CD4-positive, alpha-beta T cell treated with Interleukin-15 for 1 hour (primary cell): ENCODE results near the gene SAXO1.
"Not testable (repeated sequence)": the region's sequence is repeated elsewhere in the genome, so short reads cannot be mapped to it uniquely, and the experiment has no call there.

ENCODE experiments used
- DNase-seq: peaks from one replicate; pipeline ENCODE4 v3.0.0-alpha.2; 2020

Gene SAXO1

GRCh38 chr9:18999173-18999785, 33.7 kb downstream of the SAXO1 start:
- no peak for DNase-seq

DNA sequence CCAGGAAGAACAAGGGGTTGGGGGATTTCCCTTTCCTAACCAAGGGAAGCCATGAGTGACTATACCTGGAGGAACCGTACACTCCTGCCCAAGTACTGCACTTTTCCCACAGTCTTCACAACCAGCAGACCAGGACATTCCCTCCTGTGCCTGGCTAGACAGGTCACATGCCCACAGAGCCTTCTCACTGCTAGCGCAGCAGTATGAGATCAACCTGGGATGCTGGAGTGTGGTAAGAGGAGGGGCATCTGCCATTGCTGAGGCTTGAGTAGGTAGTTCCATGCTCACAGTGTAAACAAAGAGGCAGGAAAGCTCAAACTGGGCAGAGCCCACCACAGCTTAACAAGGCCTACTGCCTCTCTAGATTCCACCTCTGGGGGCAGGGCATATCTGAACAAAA, 35.9 kb downstream of the SAXO1 start:
- DNase-seq: no peak

GRCh38 chr9:18996211-18996610, 36.8 kb downstream of the SAXO1 start:
- DNase-seq: no peak

DNA sequence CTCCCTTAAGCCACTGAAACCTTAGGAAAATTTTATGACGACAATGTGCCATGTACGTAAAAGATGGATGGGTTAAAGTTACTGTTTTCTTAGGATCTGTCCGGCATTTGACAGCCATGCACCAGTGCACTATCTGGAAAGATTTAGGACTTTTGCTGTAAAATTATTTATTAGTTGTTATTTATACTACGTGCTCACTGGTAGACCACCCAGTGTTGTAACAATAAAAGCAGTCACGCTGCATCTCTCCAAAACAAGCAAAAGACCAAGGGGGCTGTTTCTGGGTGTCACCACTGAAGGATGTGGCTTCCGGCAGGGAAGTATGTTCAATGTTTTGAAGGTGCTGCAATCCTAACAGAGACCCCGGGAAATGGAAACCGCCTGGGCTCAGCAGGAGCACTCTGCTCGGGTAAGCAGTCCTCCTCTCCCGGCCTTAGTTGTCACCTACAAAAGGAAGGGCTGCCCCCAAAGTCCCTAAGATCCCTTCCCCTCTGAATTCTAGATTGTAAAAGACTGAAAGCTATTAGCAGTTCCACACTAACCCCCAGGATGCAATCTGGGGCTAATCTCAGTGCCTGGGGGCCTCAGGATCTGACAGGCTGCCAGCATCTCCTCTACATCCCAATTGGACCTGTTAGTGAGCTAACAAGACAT, 38.6 kb downstream of the SAXO1 start:
- DNase-seq: no peak

DNA sequence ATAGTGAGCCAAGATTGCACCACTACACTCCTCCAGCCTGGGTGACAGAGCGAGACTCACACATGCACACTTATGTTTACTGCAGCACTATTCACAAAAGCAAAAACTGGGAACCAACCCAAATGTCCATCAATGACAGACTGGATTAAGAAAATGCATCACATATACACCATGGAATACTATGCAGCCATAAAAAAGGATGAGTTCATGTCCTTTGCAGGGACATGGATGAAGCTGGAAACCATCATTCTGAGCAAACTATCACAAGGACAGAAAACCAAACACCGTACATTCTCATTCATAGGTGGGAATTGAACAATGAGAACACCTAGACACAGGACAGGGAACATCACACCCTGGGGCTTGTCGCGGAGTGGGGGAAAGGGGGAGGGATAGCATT, 41.8 kb downstream of the SAXO1 start:
- DNase-seq: not testable (repeated sequence)

- no peak for DNase-seq
Measured at GRCh38 chr9:18990494-18990893, 42.5 kb downstream of the SAXO1 start.

DNA sequence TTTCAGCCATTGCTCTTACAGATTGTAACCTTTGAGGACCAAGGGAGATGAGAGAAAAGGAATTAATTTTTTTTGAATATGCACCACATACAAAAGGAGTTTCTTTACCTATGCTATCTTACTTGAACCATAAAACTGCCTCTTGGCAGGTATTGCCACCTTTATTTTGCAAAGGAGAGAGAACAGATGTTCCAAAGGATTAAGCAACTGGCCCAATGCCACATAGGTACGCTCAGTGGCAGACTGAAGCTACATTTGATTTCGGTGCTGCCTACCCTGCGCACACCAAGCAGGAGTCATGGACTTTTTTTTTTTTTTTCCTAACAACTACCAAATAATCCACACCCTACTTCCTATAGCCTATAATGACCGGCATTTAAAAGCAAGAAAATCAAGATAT, 43.1 kb downstream of the SAXO1 start:
- DNase-seq: no peak

GRCh38 chr9:18989097-18989496, 43.9 kb downstream of the SAXO1 start:
- no peak for DNase-seq

GRCh38 chr9:18988003-18988402, 45.0 kb downstream of the SAXO1 start:
- DNase-seq: no peak

- DNase-seq: no peak
Measured at GRCh38 chr9:18985996-18986395, 47.0 kb downstream of the SAXO1 start.

- DNase-seq: no peak
Measured at GRCh38 chr9:18985464-18985951, 47.5 kb downstream of the SAXO1 start.

DNA sequence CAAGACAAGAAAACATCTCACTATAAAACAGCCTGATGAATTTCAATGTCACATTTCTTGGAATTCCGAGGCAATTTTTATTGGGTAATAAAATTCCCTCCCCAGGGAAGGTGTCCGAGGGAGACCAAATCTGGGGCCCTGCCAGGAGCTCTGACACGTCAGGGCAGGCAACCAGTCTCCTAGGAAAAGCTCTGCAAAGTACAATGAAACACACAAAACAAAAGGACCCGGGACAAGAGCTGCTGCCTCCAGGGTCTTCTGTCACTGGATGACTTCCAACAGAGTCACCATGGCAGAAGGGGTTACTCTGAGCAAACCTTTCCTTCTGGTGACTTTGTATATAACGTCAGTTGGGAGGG, 50.8 kb downstream of the SAXO1 start:
- no peak for DNase-seq

DNA sequence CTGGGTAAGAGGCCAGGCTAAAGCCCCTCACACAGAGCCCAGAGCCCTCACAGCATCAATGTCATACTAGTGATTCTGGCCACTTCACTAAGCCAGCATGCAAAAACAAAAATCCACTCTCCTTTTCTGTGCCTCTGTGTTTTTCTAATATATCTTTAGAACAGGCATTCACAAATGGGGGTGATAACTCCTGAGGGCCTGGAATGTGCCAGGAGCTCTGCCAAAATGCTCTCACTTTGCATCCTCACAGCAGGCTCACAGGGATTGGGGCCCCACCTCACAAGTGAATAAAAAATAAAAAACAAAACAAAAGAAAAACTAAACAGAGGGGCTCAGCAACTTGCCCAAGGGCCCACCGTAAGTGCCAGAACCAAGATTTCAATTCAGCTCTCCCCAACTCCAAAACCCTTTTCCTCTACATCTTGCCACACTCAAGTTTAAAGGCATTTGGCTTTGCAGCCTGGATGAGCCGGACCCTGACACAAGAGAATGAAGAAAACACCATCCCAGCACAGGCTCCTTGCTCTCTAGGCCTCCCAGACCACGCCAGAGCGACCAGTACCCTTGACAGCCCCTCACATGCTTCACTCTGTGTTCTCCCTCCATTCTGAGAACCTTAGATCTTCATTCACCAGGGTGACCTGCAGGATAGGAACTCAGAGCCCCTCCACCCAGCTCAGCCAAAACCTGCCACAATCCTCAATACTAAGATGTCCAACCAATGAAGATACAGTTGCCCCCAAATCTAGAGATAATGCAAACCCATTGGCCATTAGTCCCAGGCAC, 51.3 kb downstream of the SAXO1 start:
- DNase-seq: no peak

- no peak for DNase-seq
Measured at GRCh38 chr9:18980189-18980588, 52.8 kb downstream of the SAXO1 start.

- no peak for DNase-seq
Measured at GRCh38 chr9:18979367-18979766, 53.6 kb downstream of the SAXO1 start.

DNA sequence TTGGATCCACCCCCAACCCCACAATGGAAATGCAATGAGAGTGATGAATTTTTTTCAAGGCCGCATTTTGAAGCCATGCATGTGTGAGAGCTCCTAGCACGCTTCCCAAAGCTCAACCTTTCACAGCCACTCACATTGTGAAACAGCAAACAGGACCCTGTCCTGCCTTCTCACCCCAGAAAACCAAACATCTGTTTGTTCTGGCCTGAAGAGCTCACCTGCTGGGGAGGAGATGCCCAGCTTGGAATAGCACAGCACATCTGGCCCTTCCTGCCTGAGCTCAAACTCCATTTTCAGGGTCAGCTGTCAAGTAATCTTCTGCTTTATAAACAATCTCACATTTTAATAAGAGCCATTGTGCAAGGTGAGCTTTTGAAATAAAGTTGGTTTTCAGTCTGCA, 54.8 kb downstream of the SAXO1 start:
- DNase-seq: no peak

DNA sequence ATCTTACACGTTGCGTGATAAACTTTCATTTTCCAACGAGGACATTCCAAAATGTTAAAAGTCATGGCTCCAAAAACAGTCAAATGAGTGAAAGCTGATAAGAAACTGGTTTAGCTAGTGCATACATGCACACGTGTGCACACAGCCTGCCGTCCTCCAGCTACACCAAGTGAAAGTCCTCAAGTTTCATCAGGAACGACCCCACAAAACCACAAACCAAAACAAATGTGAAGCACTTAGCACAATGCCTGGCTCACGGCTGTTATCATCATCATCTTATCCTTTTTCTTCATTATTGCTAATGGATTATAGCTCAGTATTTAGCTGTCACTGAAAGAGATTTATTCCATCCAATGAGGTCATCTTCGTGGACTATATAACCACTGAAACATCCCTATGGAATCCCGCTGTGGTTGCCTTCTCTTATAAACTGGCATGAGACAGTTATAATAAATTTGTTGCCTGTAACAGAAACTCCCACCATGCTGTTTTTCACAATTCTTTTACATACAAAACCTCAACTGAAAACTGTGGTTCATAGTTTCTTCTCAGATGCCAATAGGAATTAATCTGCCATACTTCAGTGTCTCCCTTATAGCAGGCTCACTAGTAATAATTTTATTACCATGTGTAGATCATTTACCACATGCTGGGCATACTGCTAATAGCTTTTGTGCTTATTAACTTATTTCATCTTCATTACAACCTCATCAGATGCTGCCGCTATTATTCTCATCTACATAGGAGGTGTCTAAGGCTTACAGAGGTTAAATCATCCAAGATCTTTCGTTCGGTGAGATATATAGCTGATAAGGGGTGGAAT, 56.1 kb downstream of the SAXO1 start:
- no peak for DNase-seq

DNA sequence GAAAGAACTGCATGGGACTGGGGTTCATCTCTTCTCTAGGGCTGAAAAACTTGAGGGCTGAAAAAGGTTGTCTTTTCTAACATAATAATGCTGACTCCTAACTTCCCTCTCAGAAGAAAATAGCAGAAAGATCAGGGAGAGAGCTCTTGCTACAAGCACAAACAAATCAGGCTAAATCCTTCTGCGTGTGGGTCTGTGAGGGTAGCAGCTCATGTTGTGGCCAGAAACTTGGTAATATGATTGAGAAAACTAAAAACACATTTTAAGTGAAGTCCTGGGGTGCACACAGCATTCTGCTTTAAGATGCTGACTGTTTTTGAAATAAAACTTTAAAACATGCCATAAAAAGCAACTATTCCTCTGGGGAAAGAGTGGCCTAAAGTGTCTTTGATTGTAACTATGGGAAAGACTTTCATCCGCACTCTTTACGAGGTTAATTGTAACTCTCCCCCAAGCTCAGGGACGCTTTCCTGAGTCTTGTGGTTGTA, 56.7 kb downstream of the SAXO1 start:
- DNase-seq: no peak

- DNase-seq: no peak
Measured at GRCh38 chr9:18973348-18973747, 59.7 kb downstream of the SAXO1 start.

- no peak for DNase-seq
Measured at GRCh38 chr9:18972675-18973074, 60.3 kb downstream of the SAXO1 start.

GRCh38 chr9:18971909-18972308, 61.1 kb downstream of the SAXO1 start:
- no peak for DNase-seq

DNA sequence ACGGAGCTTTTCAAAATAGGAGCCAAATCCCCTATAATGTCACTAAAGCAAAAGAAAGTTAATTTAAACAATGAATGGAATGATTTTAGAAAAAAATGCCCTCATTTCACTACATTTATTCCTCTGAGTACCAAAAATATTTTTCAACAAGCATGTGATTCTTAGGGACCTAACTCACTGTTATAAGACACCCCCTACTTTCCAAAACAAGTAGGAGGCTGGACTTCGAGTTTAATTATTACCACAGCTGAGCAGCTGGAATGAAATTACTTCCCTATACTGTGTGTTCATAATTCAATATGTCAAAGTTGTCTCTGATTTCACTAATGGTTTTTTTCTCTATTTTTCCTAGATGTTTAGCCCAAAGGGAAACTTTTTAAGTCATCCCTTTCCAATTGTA, 61.6 kb downstream of the SAXO1 start:
- DNase-seq: no peak

DNA sequence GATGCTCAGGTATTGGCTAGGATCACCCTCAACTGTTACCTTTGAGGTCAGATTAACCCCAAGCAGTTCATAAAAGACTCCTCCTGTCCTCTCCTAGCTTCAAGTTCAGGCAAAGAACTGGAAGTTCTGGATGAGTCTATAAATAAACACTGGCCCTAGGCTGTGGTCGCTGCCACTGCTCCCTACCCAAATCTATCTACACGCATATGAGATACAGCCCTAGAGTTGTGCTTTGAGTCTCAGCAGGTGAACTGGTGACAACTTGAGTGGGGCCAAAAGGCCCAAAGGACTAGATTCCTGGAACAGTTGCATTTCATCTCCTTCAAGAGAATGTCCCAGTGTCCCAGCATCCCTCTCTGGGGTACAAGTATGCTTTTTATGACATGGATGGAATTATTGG, 62.6 kb downstream of the SAXO1 start:
- no peak for DNase-seq
